ENCODE measurements around the gene JUNB.

Gene JUNB

DNA sequence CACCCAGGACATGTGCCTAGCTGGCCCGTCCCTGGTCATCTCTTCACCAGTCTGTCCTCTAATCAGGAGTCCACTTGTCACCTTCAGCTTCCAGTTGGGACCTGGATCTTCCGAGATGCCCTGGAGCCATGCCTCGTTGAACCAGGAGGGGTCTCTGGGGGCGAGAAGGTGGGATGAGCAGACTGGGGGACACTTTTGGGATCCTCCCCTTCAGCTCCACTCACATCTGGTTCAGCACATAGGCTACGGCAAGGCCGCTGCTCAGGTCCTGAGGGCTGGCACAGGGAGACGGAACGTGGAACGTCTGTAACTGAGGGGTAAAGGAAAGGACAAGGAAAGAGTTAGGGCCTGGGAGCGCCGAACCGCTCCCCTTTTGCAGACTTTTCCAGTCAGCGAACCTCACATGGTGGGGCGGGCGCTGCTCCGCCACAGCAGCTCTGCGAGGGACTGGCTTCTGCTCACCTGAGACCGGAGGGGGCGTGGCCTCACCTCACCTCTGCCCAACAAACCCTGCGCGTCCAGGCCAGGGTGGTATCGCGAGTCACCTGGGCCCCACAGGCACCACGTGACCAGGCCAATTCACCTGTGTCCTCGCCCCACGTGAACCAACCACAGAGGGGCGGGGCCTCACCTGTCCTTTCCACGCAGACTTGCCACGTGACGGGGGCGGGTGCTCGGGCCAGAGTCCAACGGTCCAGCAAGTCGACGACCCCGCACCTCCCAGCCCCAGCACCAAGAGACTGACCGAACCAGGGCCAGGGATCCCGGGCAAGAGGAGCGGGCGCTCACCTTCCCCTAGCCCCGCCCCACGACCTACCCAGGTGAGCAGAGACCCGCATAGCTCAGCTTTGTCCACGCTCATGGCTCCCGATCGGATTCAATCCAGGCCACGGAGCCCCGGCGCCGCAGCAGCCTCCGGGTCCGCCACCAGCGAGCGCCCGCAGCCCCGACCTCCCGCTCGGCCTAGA is 16.4 kb upstream of the JUNB start, which contains the start of gene HOOK2:
TSS of gene HOOK2 (minus strand) at position 965 of the 968 bp plus-strand sequence. CDS start at position 862, 103 bp downstream.
- DNase-seq: peak; percentile 74

DNA sequence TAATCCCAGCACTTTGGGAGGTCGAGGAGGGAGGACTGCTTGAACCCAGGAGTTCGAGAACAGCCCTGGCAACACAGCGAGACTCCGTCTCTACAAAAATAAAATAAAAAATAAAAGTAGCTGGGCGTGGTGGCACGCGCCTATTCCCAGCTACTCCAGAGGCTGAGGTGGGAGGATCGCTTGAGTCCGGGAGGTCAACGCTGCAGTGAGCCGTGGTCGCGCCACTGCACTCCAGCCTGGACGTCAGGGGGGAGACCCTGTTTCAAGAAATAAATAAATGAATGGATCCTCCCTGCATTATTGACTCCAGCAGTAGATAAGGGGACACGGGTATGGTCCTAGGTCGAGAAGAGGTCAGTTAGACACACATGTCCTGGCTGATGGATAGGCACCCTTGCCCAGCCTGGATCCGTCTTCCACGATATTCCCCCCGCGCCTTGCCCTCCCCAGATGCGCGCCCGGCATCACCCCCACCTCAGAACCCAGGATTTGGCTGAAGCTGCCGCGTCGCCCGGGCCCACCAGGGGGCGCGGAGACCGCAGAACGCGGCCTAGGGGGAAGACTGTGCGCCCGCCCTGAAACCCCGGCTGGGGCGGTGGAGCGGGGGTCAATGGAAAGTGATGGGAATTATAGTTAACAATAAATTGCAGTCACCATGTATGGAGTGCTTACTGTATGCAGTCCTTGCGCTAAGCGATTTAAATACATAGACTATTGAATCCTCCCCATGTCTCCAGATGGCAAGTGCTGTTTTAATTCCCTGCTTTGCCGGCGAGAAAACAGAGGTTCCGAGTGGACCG is 13.9 kb upstream of the JUNB start:
- peak; percentile 85 for DNase-seq

DNA sequence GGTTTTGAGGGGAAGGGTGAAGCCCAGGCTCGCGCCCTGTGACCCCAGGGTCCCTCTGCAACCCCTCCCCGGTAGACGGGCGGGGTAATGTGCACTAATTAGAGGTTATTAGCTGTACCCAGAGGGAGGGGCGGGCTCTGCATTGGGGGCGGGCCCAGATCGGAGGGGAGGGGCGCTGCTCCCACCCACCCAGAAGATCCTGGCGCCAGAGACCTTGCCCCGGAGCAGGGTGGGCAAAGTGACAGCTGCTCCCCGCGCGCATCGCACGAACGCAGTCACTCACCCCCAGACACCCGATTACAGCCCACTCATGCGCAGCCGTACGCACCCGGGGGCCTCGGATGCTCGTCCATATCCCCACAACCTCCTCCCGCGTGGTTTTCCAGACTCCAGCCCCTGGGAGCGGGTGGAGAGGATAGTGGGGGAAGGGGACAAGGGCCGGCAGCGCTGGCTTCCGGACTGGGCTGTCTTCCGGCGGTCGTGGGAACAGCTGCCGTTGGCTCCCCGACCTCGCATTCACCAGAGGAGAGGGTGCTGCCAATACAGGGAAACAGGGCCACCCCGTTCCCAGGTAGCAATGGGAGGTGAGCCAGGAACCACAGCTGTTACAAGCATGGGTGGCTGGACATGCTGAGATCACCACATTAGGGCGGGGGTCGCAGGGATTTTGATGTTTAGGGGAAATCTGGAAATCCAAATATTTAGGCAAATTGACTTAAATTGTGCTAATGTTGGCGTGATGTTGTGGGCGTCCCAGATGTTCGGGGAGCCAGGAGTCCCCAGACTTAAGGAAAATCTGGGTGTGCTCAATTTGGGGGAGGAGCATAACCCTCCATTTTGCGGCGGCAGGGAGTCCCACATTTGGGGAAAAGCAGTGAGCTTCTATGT is 13.0 kb upstream of the JUNB start:
- DNase-seq: peak; percentile 62

DNA sequence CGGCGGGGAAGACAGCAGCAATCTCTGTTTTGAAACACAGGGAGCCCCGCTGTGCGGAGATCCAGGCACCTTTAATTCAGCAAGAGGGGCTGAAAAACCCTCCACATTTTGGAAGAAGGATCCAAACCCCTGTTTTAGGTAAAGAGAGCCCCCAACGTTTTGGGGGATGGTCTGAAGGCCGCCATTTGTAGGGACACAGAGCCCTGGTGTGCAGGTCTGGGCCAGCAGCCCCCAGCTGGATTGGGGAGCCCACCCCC is 12.5 kb upstream of the JUNB start:
- DNase-seq: no peak

DNA sequence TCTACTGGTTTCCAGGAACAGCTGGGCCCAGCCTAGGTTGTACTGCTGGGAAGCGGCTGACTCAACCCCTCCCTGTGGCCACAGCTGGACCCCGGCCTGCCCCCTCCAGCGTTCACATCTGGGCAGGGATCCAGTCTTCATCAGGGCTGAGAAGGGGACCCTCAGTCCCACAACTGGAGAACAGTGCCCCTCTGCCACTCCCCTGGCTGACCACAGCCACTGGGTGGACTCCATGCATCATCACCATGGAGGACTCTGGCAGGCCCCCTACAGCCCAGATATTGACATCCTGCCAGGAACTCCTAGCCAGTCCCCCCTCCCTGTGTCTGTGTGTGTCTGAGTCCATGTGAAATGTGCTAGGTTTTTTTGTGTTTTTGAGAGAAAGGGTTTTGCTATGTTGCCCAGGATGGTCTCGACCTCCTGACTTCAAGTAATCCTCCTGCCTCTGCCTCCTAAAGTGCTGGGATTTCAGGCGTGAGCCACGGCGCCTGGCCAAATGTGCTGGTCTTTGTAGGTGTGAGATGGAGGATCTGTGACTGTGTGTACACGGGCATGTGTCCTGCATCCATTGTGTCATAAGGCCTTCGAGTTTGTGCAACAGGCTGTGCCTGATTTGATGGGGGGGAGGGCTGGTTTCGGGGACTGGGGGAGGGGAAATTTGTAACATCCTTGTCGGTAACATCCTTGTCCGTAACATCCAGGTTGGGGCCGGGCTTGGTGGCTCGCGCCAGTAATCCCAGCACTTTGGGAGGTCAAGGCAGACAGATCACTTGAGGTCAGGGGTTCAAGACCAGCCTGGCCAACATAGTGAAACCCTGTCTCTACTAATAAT is 11.9 kb upstream of the JUNB start:
- no peak for DNase-seq

DNA sequence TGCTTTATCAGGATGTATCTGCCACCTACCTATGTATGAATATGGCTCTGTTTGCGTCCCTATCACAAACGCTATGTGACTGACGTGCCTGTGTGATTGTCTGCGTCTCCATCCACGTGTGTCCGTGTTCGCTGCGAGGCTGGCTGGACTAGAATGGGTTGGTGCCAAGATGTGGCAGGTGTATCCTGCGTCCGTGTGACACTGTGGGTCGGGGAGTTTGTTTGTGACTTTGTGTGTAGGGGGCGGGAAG is 9.2 kb upstream of the JUNB start:
- DNase-seq: no peak

- peak; percentile 94 for DNase-seq
These were observed 8.6 kb upstream of the JUNB start for GRCh38 chr19:12782424-12783290.

DNA sequence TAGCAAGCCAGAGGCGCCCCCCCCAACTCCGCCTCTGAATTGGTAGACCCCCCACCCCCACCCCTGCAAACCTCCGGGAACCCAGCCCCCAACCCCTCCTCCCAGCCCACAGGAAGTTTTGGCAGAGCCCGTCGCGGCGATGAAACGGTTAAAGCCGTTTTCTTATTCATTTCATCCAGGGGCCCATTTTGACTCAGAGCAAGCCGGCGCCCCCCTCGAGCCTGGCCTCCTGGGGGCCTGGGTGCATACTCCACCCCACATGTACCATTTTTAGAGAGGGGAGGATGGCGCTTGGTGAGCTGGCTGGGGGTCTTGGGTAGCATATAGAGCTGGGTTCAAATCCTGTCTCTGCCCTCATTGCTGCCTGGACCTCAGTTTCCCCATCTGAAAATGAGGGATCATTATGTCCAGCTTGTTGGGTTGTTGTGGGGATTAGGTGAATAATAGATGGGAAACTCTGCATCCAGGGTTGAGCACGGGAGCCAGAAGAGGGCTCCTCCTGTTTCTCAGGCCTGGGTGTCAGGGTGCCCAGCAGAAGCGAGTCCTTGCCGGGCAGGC is 7.9 kb upstream of the JUNB start:
- DNase-seq: peak; percentile 47

DNA sequence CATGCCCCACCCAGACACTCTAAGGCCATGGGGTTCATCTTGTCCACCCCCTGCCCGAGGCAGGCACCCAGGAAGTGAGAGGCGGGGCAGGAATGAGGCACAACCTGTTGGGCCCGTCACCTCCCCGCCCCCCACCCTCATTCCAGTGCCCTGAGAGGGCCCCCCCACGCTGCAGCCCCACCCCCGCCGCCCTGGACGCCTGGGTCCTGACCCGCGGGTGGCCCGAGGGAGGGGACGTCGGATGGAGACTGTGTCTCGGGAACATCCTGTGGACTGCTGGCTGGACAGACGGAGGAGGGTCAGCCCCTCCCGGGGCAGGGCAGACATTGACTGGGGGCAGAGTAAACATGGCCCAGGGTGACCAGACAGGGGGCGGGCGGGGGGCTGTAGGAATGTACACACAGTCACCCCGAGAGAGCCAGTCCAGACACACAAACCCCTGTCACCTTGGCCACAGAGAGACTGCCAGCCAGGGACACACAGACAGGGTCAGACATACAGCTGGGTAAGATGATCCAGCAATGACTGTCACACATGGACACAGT is 7.4 kb upstream of the JUNB start:
- DNase-seq: peak; percentile 57

GRCh38 chr19:12784394-12784870 is 6.9 kb upstream of the JUNB start:
- DNase-seq: peak; percentile 54

DNA sequence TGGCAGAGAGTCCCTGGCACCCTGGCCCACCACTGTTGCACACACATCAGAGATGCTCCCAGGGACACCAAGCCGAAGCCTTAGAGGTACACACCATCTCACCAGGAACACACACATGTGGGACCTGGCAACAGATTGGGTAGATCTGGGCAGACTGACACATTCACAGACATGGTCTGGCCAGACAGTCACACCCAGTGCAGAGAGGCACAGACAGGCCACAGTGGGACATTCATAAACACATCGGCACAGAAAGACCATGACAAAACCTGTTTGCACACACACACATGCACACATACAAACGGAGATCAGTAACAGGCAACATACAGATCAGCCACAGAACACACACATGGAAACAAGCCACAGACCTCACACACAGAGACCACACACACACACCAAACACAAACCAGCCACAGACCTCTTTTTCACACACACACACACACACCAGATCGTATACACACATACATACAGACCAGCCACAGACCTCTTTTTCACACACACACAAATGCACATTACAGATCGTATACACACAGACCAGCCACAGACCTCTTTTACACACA is 6.3 kb upstream of the JUNB start:
- peak; percentile 83 for DNase-seq

DNA sequence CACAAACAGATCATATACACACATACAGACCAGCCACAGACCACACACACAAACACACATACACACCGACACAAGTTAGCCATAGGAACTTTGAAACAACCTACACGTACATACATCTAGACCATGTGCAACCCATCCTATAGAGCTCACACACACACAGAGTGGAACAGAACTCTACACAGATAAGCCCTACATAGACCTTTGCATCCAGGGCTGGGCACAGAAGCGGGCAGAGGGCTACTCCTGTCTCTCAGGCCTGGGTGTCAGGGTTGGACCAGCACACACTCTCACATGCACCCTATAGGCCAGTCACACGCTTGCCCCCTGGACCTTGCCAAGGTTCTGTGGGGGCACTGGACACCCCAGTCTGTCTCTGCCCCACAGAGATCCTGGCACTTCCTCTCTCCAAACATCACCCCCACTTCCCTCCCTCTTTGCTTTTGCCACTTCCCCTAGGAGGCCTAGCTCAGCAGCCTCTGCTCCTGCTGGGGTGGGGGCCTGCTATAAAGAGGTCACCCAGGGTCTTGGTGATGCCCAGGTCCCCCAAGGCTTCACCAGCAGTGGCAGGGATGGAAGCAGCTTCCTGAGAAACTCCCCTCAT is 5.8 kb upstream of the JUNB start:
- no peak for DNase-seq

GRCh38 chr19:12786141-12786870 is 5.0 kb upstream of the JUNB start:
- DNase-seq: peak; percentile 53

DNA sequence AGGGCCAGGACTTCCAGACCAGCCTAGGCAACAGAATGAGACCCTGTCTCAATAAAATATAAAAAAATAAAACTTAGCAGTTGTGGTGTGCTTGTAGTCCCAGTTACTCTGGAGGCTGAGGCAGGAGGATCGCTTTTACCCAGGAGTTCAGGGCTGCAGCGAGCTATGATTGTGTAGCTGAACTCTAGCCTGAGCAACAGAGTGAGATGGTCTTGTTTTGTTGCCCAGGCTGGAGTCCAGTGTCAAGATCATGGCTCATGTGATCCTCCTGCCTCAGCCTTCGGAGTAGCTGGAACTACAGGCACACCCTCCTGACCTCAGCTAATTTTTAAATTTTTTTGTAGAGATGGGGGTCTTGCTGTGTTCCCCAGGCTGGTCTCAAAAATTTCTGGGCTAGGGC is 4.3 kb upstream of the JUNB start:
- no peak for DNase-seq

DNA sequence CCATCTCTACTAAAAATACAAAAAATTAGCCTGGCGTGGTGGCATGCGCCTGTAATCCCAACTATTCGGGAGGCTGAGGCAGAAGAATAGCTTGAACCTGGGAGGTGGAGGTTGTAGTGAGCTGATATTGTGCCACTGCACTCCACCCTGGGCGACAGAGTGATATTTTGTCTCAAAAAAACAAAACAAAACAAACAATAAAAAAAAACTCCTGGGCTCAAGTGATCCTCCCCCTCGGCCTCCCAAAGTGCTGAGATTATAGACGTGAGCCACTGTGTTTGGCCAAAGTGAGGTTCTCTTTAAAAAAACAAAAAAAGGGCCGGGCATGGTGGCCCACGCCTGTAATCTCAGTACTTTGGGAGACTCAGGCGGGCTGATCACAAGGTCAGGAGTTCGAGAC is 3.8 kb upstream of the JUNB start:
- DNase-seq: no peak

- DNase-seq: no peak
These were observed 3.1 kb upstream of the JUNB start for GRCh38 chr19:12788042-12788681.

- peak; percentile 85 for DNase-seq
These were observed 2.6 kb upstream of the JUNB start for GRCh38 chr19:12788682-12789097.

DNA sequence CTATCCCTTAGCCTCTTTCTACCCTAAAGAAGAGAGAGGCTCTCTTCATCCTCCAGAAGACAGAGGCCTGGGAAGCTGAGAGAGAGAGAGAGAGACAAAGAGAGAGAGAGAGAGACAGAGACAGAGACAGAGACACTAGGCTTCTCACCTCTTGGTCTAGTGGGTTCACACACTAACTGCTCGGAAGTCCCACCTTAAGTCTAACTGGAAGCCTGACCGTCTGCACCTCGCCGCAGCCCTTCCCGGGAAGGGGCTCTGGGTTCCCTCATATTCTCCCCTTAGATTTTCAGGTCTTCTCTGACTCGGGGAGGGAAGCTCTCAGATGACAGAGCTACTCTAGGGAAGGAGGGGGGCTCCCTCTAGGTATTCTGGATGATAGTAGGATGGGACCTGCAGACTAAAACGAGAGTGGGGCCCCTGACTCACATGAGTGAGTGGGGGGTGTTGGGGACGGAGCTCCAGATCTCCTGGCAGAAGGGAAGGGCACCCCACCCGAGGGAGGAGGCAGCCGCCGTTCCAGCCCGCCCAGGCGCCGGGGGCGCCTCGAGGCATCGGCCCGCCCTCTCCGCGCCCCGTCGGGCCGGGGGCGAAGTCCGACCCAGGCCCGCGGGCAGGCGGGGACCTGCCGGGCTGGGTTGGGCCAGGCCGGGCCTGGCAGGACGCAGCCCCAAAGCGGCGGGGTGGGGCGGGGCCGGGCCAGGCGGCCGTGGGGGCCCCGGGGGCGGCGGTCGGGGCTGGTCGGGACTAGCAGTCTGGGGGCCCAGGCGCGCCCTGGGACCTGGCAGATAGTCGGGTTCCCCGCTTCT is 2.0 kb upstream of the JUNB start:
- peak; percentile 72 for DNase-seq
